22Rv1 (cell line): ENCODE results near the gene TCL1A.

Experiments
- ZFX ChIP-seq: fragments of 450-650 bp; IDR thresholded peaks from 2 replicates; pipeline ENCODE4 v1.6.1; 2017; ENCODE audit warnings: antibody characterized with exemption, borderline replicate concordance
- TF ChIP-seq, protein P1 (sequence below): fragments of 450-650 bp; IDR thresholded peaks from 2 replicates; pipeline ENCODE4 v1.5.1; 2017; ENCODE audit warnings: mild to moderate bottlenecking

GRCh38 chr14:95703805-95704204 lies 10.1 kb downstream of the TCL1A start:
- TF ChIP-seq, protein P1, sequence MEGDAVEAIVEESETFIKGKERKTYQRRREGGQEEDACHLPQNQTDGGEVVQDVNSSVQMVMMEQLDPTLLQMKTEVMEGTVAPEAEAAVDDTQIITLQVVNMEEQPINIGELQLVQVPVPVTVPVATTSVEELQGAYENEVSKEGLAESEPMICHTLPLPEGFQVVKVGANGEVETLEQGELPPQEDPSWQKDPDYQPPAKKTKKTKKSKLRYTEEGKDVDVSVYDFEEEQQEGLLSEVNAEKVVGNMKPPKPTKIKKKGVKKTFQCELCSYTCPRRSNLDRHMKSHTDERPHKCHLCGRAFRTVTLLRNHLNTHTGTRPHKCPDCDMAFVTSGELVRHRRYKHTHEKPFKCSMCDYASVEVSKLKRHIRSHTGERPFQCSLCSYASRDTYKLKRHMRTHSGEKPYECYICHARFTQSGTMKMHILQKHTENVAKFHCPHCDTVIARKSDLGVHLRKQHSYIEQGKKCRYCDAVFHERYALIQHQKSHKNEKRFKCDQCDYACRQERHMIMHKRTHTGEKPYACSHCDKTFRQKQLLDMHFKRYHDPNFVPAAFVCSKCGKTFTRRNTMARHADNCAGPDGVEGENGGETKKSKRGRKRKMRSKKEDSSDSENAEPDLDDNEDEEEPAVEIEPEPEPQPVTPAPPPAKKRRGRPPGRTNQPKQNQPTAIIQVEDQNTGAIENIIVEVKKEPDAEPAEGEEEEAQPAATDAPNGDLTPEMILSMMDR, result no peak
- no peak for TF ChIP-seq ZFX
